ENCODE data around the gene ADAMTS3.

ADAMTS3 gene

GRCh38 chr4:72390409-72390808 lies 178.6 kb downstream of the ADAMTS3 start:
- TF ChIP-seq ZNF274 (IDR thresholded peaks at IDR 0.05; ENCODE audit: low read depth, low read length) (no peak), YY1 (IDR thresholded peaks at IDR 0.05; ENCODE audit: insufficient read depth, insufficient read length) (no peak), SUZ12 (IDR thresholded peaks at IDR 0.05; ENCODE audit: extremely low read depth, insufficient read depth, insufficient read length) (no peak)
- H3K9ac ChIP-seq (ENCODE audit: insufficient read length, low read depth) = no peak overlapping the region
- no peak overlapping the region for H3K4me3 ChIP-seq (ENCODE audit: insufficient read length, low read depth)
- H3K9me3 ChIP-seq (ENCODE audit: insufficient read depth, low read length) = no peaks in the 10 kb centered on the region
- H3K4me1 ChIP-seq (ENCODE audit: insufficient read depth, insufficient read length) = no peaks in the 10 kb centered on the region
- no peaks in the 10 kb centered on the region for H3K36me3 ChIP-seq (ENCODE audit: insufficient read depth, insufficient read length, low read length)
- no peaks in the 10 kb centered on the region for H3K27me3 ChIP-seq (ENCODE audit: insufficient read depth, insufficient read length)
- no peak for DNase-seq (ENCODE audit: low read depth, low spot score)

- Histone ChIP-seq H3K9me3 (ENCODE audit: insufficient read depth, low read length) (no peaks in the 10 kb centered on the region), H3K27me3 (ENCODE audit: insufficient read depth, insufficient read length) (no peaks in the 10 kb centered on the region), H3K4me3 (ENCODE audit: insufficient read length, low read depth) (no peak overlapping the region), H3K4me1 (ENCODE audit: insufficient read depth, insufficient read length) (no peaks in the 10 kb centered on the region), H3K9ac (ENCODE audit: insufficient read length, low read depth) (no peak overlapping the region), H3K36me3 (ENCODE audit: insufficient read depth, insufficient read length, low read length) (no peaks in the 10 kb centered on the region)
- DNase-seq (ENCODE audit: low read depth, low spot score) = no peak
- no peak for TF ChIP-seq YY1 (IDR thresholded peaks at IDR 0.05; ENCODE audit: insufficient read depth, insufficient read length)
- no peak for TF ChIP-seq SUZ12 (IDR thresholded peaks at IDR 0.05; ENCODE audit: extremely low read depth, insufficient read depth, insufficient read length)
- TF ChIP-seq ZNF274 (IDR thresholded peaks at IDR 0.05; ENCODE audit: low read depth, low read length) = no peak
Observed at GRCh38 chr4:72388521-72388920, 180.5 kb downstream of the ADAMTS3 start.

- Histone ChIP-seq H3K36me3 (ENCODE audit: insufficient read depth, insufficient read length, low read length) (no peaks in the 10 kb centered on the region), H3K9me3 (ENCODE audit: insufficient read depth, low read length) (no peaks in the 10 kb centered on the region), H3K4me3 (ENCODE audit: insufficient read length, low read depth) (no peak overlapping the region), H3K4me1 (ENCODE audit: insufficient read depth, insufficient read length) (no peaks in the 10 kb centered on the region), H3K27me3 (ENCODE audit: insufficient read depth, insufficient read length) (no peaks in the 10 kb centered on the region), H3K9ac (ENCODE audit: insufficient read length, low read depth) (no peak overlapping the region)
- DNase-seq (ENCODE audit: low read depth, low spot score) = no peak
- TF ChIP-seq YY1 (IDR thresholded peaks at IDR 0.05; ENCODE audit: insufficient read depth, insufficient read length) = no peak
- TF ChIP-seq ZNF274 (IDR thresholded peaks at IDR 0.05; ENCODE audit: low read depth, low read length) = no peak
- TF ChIP-seq SUZ12 (IDR thresholded peaks at IDR 0.05; ENCODE audit: extremely low read depth, insufficient read depth, insufficient read length) = no peak
Observed at GRCh38 chr4:72387959-72388358, 181.1 kb downstream of the ADAMTS3 start.

GRCh38 chr4:72383439-72383838 lies 185.6 kb downstream of the ADAMTS3 start:
- Histone ChIP-seq H3K9ac (ENCODE audit: insufficient read length, low read depth) (no peak overlapping the region), H3K36me3 (ENCODE audit: insufficient read depth, insufficient read length, low read length) (no peaks in the 10 kb centered on the region), H3K4me1 (ENCODE audit: insufficient read depth, insufficient read length) (no peaks in the 10 kb centered on the region)

DNA sequence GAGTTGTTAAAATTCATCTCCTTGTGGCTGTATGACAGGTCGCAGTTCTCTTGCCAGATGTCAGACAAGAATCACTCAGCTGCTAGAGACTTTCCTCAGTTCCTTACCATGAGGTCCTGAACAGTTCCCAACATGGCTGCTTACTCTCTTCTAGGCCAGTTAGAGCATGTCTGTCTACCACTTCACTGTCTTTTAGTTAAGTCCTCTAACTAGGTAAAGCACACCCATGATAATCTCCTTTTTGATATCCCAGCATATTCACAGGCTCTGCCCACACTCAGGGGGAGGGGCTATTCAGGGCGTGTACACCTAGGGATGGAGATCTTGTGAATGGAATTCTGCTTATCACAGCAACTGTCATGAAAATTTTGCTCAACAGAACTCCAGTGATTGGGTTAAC lies 190.1 kb downstream of the ADAMTS3 start:
- Histone ChIP-seq H3K4me1 (ENCODE audit: insufficient read depth, insufficient read length) (no peaks in the 10 kb centered on the region), H3K36me3 (ENCODE audit: insufficient read depth, insufficient read length, low read length) (no peaks in the 10 kb centered on the region), H3K27me3 (ENCODE audit: insufficient read depth, insufficient read length) (no peaks in the 10 kb centered on the region), H3K4me3 (ENCODE audit: insufficient read length, low read depth) (no peak overlapping the region), H3K9me3 (ENCODE audit: insufficient read depth, low read length) (no peaks in the 10 kb centered on the region), H3K9ac (ENCODE audit: insufficient read length, low read depth) (no peak overlapping the region)
- DNase-seq (ENCODE audit: low read depth, low spot score) = no peak
- no peak for TF ChIP-seq ZNF274 (IDR thresholded peaks at IDR 0.05; ENCODE audit: low read depth, low read length)
- no peak for TF ChIP-seq YY1 (IDR thresholded peaks at IDR 0.05; ENCODE audit: insufficient read depth, insufficient read length)

More at GRCh38 chr4:72383439-72383838, 185.6 kb downstream of the ADAMTS3 start:
- no peak overlapping the region for H3K4me3 ChIP-seq (ENCODE audit: insufficient read length, low read depth)
- H3K27me3 ChIP-seq (ENCODE audit: insufficient read depth, insufficient read length) = no peaks in the 10 kb centered on the region
- DNase-seq (ENCODE audit: low read depth, low spot score) = no peak
- H3K9me3 ChIP-seq (ENCODE audit: insufficient read depth, low read length) = no peaks in the 10 kb centered on the region
- no peak for TF ChIP-seq ZNF274 (IDR thresholded peaks at IDR 0.05; ENCODE audit: low read depth, low read length)
- TF ChIP-seq SUZ12 (IDR thresholded peaks at IDR 0.05; ENCODE audit: extremely low read depth, insufficient read depth, insufficient read length) = no peak
- no peak for TF ChIP-seq YY1 (IDR thresholded peaks at IDR 0.05; ENCODE audit: insufficient read depth, insufficient read length)

DNA sequence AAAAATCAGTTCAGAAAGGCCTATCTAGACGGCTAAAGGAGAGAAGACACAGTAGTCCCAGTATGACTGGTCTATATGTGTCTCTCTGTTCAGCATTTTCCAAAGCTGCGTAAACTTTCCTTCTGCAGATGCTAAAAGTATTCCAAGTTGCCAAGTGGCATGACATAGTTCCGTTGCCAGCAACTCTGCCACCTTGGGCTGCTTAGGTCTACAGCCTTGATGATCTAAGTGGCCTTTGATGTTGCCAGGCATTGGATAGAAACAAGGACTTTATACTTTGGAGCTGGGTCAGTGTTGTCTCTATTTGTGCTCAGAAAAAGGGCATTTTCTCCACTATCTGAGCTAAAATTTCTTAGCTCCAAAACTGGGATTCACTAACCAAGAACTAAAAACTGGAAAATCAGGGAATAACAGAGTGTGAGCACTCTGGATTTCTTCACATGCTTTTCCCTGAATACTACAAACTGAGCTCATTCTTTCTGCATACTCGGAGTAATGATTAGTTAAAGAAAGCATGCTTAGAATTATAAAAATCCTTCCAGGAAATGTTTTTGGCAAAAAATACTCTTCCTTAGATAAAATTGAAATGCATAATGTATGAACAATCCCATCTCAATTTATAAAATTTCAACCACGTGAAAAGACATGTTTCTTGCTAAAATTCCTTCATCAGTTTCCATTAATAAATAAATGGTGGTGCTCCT lies 191.4 kb downstream of the ADAMTS3 start:
- Histone ChIP-seq H3K4me1 (ENCODE audit: insufficient read depth, insufficient read length) (no peaks in the 10 kb centered on the region), H3K9ac (ENCODE audit: insufficient read length, low read depth) (no peak overlapping the region), H3K36me3 (ENCODE audit: insufficient read depth, insufficient read length, low read length) (no peaks in the 10 kb centered on the region), H3K27me3 (ENCODE audit: insufficient read depth, insufficient read length) (no peaks in the 10 kb centered on the region), H3K4me3 (ENCODE audit: insufficient read length, low read depth) (no peak overlapping the region), H3K9me3 (ENCODE audit: insufficient read depth, low read length) (no peaks in the 10 kb centered on the region)
- DNase-seq (ENCODE audit: low read depth, low spot score) = no peak
- no peak for TF ChIP-seq ZNF274 (IDR thresholded peaks at IDR 0.05; ENCODE audit: low read depth, low read length)
- no peak for TF ChIP-seq YY1 (IDR thresholded peaks at IDR 0.05; ENCODE audit: insufficient read depth, insufficient read length)
- TF ChIP-seq SUZ12 (IDR thresholded peaks at IDR 0.05; ENCODE audit: extremely low read depth, insufficient read depth, insufficient read length) = no peak

DNA sequence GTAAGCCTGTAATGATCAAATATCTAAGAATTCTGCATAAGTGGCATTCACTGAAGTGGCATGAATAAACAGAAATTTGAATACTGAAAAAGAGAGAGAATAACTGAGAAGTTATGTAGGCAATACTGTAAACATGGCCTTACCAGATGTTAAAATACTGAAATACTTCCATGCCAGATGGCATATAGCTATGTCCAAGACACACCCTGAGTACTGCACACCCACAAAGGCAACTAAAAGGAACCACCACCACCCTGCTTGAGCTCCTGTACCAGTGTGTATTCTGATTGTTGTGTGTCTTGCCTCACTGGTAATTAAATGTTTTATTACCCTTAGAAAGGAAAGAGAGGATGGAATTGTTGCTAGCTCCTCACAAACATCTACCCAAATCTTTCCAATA lies 192.1 kb downstream of the ADAMTS3 start:
- no peaks in the 10 kb centered on the region for H3K9me3 ChIP-seq (ENCODE audit: insufficient read depth, low read length)
- no peak overlapping the region for H3K4me3 ChIP-seq (ENCODE audit: insufficient read length, low read depth)
- no peaks in the 10 kb centered on the region for H3K36me3 ChIP-seq (ENCODE audit: insufficient read depth, insufficient read length, low read length)
- no peak for DNase-seq (ENCODE audit: low read depth, low spot score)
- no peaks in the 10 kb centered on the region for H3K27me3 ChIP-seq (ENCODE audit: insufficient read depth, insufficient read length)
- no peak overlapping the region for H3K9ac ChIP-seq (ENCODE audit: insufficient read length, low read depth)
- TF ChIP-seq YY1 (IDR thresholded peaks at IDR 0.05; ENCODE audit: insufficient read depth, insufficient read length) (no peak), SUZ12 (IDR thresholded peaks at IDR 0.05; ENCODE audit: extremely low read depth, insufficient read depth, insufficient read length) (no peak)
- no peaks in the 10 kb centered on the region for H3K4me1 ChIP-seq (ENCODE audit: insufficient read depth, insufficient read length)
